CD4-positive, alpha-beta T cell (primary cell): ENCODE measurements around the gene BICD1. TPM values are rescaled to one million over a fixed set of nuclear protein-coding genes. Genes with fewer than 3 reads are reported as not detected.

Source experiments
- ATAC-seq: fragments of 200-7000 bp; cut with Tn5 transposase; one replicate; pipeline ENCODE4 v1.10.0; 2022; ENCODE audit warnings: mild to moderate bottlenecking; ENCODE audit not compliant: poor library complexity
- CTCF ChIA-PET: fragments of 350-600 bp; sonication (Branson Sonifier 250); formaldehyde crosslinking; loops from one replicate; lab custom pipeline; 2021; ENCODE audit warnings: antibody characterized with exemption, inconsistent platforms; lab: Charles Lee
- POLR2A ChIA-PET: fragments of 350-600 bp; sonication (Branson Sonifier 250); formaldehyde crosslinking; loops from one replicate; lab custom pipeline; 2021; ENCODE audit warnings: antibody characterized with exemption, inconsistent platforms; lab: Charles Lee
- DNase-seq, 14 experiments: peaks; one replicate each; pipeline ENCODE4 v3.0.0-alpha.2; 2013 to 2020; ENCODE audit warnings: mixed read lengths in 2 of 14
- H3K27ac ChIP-seq, 2 donors: one replicate each; pipeline versions ENCODE4 v1.5.1 to v1.7.0; 2013; ENCODE audit warnings: low read length in 2 of 2, low read depth in 1 of 2, mild to moderate bottlenecking in 1 of 2
- H3K27me3 ChIP-seq, 2 experiments: 1 replicate in 1 of 2; 2 replicates in 1 of 2; pipeline versions ENCODE4 v1.6.1 to v1.7.0; 2013; ENCODE audit warnings: low read length in 2 of 2, control low read depth in 1 of 2, mild to moderate bottlenecking in 1 of 2, moderate library complexity in 1 of 2; ENCODE audit not compliant: insufficient read depth in 2 of 2, control insufficient read depth in 1 of 2
- H3K36me3 ChIP-seq: one replicate; pipeline ENCODE4 v1.6.1; 2013; ENCODE audit warnings: low read length, control low read depth; ENCODE audit not compliant: insufficient read depth
- H3K4me1 ChIP-seq: one replicate; pipeline ENCODE4 v1.6.1; 2013; ENCODE audit warnings: low read length, control low read depth; ENCODE audit not compliant: insufficient read depth
- H3K4me3 ChIP-seq: one replicate; pipeline ENCODE4 v1.5.1; 2013; ENCODE audit warnings: mild to moderate bottlenecking, low read length, moderate library complexity
- H3K9me3 ChIP-seq, 2 experiments: 1 replicate in 1 of 2; 2 replicates in 1 of 2; pipeline versions ENCODE4 v1.6.1 to v1.7.0; 2013; ENCODE audit warnings: low read length in 2 of 2, mild to moderate bottlenecking in 2 of 2, control low read depth in 1 of 2, moderate library complexity in 1 of 2; ENCODE audit not compliant: control insufficient read depth in 1 of 2, insufficient read depth in 1 of 2
- H3K27ac Mint-ChIP-seq: one replicate; pipeline ENCODE4 v1.8.0; 2020; ENCODE audit warnings: mixed read lengths
- H3K27me3 Mint-ChIP-seq: one replicate; pipeline ENCODE4 v1.8.0; 2021; ENCODE audit warnings: mixed read lengths
- H3K36me3 Mint-ChIP-seq: one replicate; pipeline ENCODE4 v1.8.0; 2021; ENCODE audit warnings: low read depth, mixed read lengths
- H3K4me1 Mint-ChIP-seq: one replicate; pipeline ENCODE4 v1.8.0; 2021; ENCODE audit warnings: low read depth, mixed read lengths
- H3K4me3 Mint-ChIP-seq: one replicate; pipeline ENCODE4 v1.8.0; 2020; ENCODE audit warnings: mild to moderate bottlenecking, mixed read lengths
- H3K9me3 Mint-ChIP-seq: one replicate; pipeline ENCODE4 v1.8.0; 2020; ENCODE audit warnings: mixed read lengths
- CTCF ChIP-seq: fragments of 200-600 bp; IDR thresholded peaks from one replicate; pipeline ENCODE4 v1.8.0; 2022; ENCODE audit warnings: antibody characterized with exemption, mild to moderate bottlenecking
- intact Hi-C, 2 experiments: fragments of 100-400 bp; cut with DNase I in 1 of 2; cut with micrococcal nuclease in 1 of 2; formaldehyde crosslinking; loops; one replicate each; pipeline versions ENCODE4 v1.15.1 to v1.9.0; 2023 to 2025; cut with DNase I, micrococcal nuclease
- total RNA-seq, 174 experiments: library from RNA in 2 of 174; stranded (reverse) in 2 of 174; gene quantifications; one replicate each; pipeline ENCODE4 v1.2.3 and lab custom pipeline; 2021 to 2026

BICD1 gene
- total RNA-seq, 2 experiments from 2014 or later, result 13.5 to 14.3 TPM

- POLR2A ChIA-PET, result no interaction called here
- Mint-ChIP-seq H3K27me3 (no peaks in the 10 kb centered on the region), H3K27ac (no peak overlapping the region), H3K9me3 (no peaks in the 10 kb centered on the region), H3K4me3 (no peak overlapping the region), H3K36me3 (peaks cover 7% of the 10 kb centered on the region), H3K4me1 (peaks cover 29% of the 10 kb centered on the region)
- H3K27me3 ChIP-seq, result no peaks in the 10 kb centered on the region
- TF ChIP-seq CTCF, result no peak
- H3K9me3 ChIP-seq, result no peaks in the 10 kb centered on the region
- H3K27ac ChIP-seq, result no peak overlapping the region
- ATAC-seq (no peak), DNase-seq (no peak)
- CTCF ChIA-PET, result interaction anchor here (0.6 kb wide), 1 partner anchor 31 kb away, joined by 3 read pairs; no protein-coding TSS in a partner anchor
- H3K4me1 ChIP-seq, result no peaks in the 10 kb centered on the region
- no peaks in the 10 kb centered on the region for H3K36me3 ChIP-seq
- no peak overlapping the region for H3K4me3 ChIP-seq
- intact Hi-C loops, result no loop called here
These were observed 13.8 kb downstream of the BICD1 start for GRCh38 chr12:32120419-32120818.

DNA sequence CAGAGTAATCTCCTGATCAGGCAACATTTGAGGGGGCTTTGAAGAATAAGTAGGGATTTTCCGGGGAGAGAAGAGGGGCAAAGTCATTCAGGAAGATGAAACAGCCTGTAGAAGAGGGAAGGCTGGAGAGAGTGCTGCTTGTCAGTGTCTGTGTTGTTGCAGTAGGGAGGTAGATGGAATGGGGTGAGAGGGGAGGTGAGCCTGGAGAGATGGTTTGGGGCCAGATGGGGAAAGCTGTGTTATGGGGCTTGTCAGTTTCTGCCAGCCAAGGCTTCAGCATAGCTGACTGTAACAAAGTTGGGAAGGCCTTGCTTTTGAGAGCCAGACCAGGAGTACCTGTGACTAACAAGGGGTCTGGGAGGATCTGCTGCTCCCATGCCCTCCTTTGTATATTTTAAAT is 18.0 kb downstream of the BICD1 start:
- Mint-ChIP-seq H3K27ac (no peak overlapping the region), H3K9me3 (no peaks in the 10 kb centered on the region), H3K4me3 (no peak overlapping the region), H3K27me3 (no peaks in the 10 kb centered on the region), H3K4me1 (peaks cover 20% of the 10 kb centered on the region), H3K36me3 (no peaks in the 10 kb centered on the region)
- no peaks in the 10 kb centered on the region for H3K4me1 ChIP-seq
- H3K36me3 ChIP-seq, result no peaks in the 10 kb centered on the region
- ChIA-PET CTCF (no interaction called here), POLR2A (no interaction called here)
- intact Hi-C loops, result no loop called here
- no peaks in the 10 kb centered on the region for H3K9me3 ChIP-seq
- DNase-seq (no peak), ATAC-seq (no peak)
- no peak overlapping the region for H3K4me3 ChIP-seq
- H3K27ac ChIP-seq, result no peak overlapping the region
- no peak for TF ChIP-seq CTCF
- no peaks in the 10 kb centered on the region for H3K27me3 ChIP-seq

DNA sequence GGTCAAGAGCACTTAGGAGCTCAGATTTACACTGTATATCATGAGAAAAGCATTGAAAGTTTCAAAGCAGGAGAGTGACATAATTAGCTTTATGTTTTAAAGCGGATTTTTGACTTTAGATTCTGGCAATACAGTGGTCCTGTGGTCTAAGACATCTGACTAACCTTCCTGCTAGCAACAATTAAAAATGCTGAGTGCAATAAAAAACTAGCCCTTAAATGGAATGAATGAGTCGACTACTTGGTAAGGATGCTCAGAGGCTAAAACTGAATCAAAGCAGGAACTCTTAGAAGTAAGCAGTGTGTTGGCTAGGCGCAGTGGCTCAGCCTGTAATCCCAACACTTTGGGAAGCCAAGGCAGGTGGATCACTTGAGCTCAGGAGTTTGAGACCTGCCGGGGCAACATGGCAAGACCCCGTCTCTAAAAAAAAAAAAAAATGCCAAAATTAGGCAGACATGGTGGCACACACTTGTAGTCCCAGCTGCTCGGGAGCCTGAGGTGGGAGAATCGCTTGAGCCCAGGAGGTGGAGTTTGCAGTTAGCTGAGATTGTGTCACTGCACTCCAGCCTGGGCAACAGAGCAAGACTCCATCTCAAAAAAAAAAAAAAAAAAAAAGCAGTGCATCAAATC is 18.9 kb downstream of the BICD1 start:
- POLR2A ChIA-PET, result no interaction called here
- no peak overlapping the region for H3K27ac ChIP-seq
- no peaks in the 10 kb centered on the region for H3K36me3 ChIP-seq
- Mint-ChIP-seq H3K27me3 (no peaks in the 10 kb centered on the region), H3K9me3 (no peaks in the 10 kb centered on the region), H3K4me1 (peaks cover 15% of the 10 kb centered on the region), H3K36me3 (no peaks in the 10 kb centered on the region), H3K4me3 (no peak overlapping the region), H3K27ac (no peak overlapping the region)
- H3K4me3 ChIP-seq, result no peak overlapping the region
- intact Hi-C loops, result no loop called here
- CTCF ChIA-PET, result no interaction called here
- no peak for TF ChIP-seq CTCF
- H3K27me3 ChIP-seq, result no peaks in the 10 kb centered on the region
- no peak for ATAC-seq
- no peaks in the 10 kb centered on the region for H3K4me1 ChIP-seq
- DNase-seq, result no peak
- no peaks in the 10 kb centered on the region for H3K9me3 ChIP-seq
